HepG2 (cell line): ENCODE results near the gene SPAAR. TPM values are rescaled to one million over a fixed set of nuclear protein-coding genes. Genes with fewer than 3 reads are reported as not detected.

Experiments
- ATAC-seq: fragments of 200-7000 bp; cut with Tn5 transposase; 3 replicates; pipeline ENCODE4 v1.9.1; 2020; ENCODE audit warnings: mild to moderate bottlenecking, moderate library complexity
- BruUV-seq: library from RNA; stranded (reverse); fragments of 400-500 nt; replicated peaks from 2 replicates; lab custom pipeline; 2021; lab: Mats Ljungman, UMichigan
- CTCF ChIA-PET: fragments of 300-600 bp; formaldehyde crosslinking; extraction: SDS; loops from one replicate; lab custom pipeline; 2021; ENCODE audit warnings: low total read pairs, inconsistent platforms, low intra/inter-chr PET ratio; lab: Yijun Ruan, JAX
- POLR2A ChIA-PET: fragments of 350-600 bp; sonication (Branson Sonifier 250); formaldehyde crosslinking; loops from one replicate; lab custom pipeline; 2020; ENCODE audit warnings: antibody characterized with exemption, inconsistent platforms; lab: Yijun Ruan, JAX
- DNase-seq: peaks from one replicate; pipeline ENCODE4 v3.0.0-alpha.2; 2015; ENCODE audit warnings: low spot score
- FAIRE-seq: peaks from 3 replicates; lab custom pipeline; 2011; peaks lifted over from hg19 to GRCh38; lab: Jason Lieb, UNC
- H2AFZ ChIP-seq: one replicate; pipeline ENCODE4 v1.6.1; 2011; ENCODE audit warnings: low read length, inconsistent platforms
- H3K27ac ChIP-seq: fragments of 300-600 bp; 3 replicates; pipeline ENCODE4 v1.8.0; 2011; ENCODE audit warnings: mixed run types, mild to moderate bottlenecking, mixed read lengths, low read length, inconsistent platforms; ENCODE audit not compliant: insufficient read depth; ENCODE audit errors: extremely low read length
- H3K27me3 ChIP-seq, 2 experiments: fragments of 200-600 bp in 1 of 2; 2 replicates in 1 of 2; 3 replicates in 1 of 2; pipeline versions ENCODE4 v1.6.0 to v1.8.0; 2011; ENCODE audit warnings: low read length in 2 of 2, mild to moderate bottlenecking in 2 of 2, moderate library complexity in 2 of 2, inconsistent platforms in 1 of 2; ENCODE audit not compliant: insufficient read depth in 2 of 2, control insufficient read depth in 1 of 2
- H3K36me3 ChIP-seq, 2 experiments: fragments of 200-600 bp in 1 of 2; replicated peaks in 1 of 2; 2 replicates in 1 of 2; 3 replicates in 1 of 2; pipeline versions ENCODE4 v1.5.1 to v1.8.0; 2011; ENCODE audit warnings: low read length in 2 of 2, inconsistent platforms in 1 of 2; ENCODE audit not compliant: insufficient read depth in 2 of 2, control insufficient read depth in 1 of 2
- H3K4me1 ChIP-seq: 2 replicates; pipeline ENCODE4 v1.5.1; 2012; ENCODE audit warnings: low read length, inconsistent platforms; ENCODE audit not compliant: insufficient read depth
- H3K4me2 ChIP-seq: 2 replicates; pipeline ENCODE4 v1.6.0; 2011; ENCODE audit warnings: low read depth, low read length, inconsistent platforms
- H3K4me3 ChIP-seq, 3 experiments: fragments of 200-600 bp in 1 of 3; sonication (generic), shearing (Covaris generic) in 1 of 3; replicated peaks in 1 of 3; 2 replicates each; pipeline ENCODE4 v1.5.1; 2011 to 2016; ENCODE audit warnings: low read length in 3 of 3, inconsistent platforms in 2 of 3, low read depth in 2 of 3, mild to moderate bottlenecking in 2 of 3, control low read depth in 1 of 3, mixed read lengths in 1 of 3; ENCODE audit not compliant: insufficient read depth in 1 of 3
- H3K79me2 ChIP-seq: one replicate; pipeline ENCODE4 v1.6.1; 2011; ENCODE audit warnings: low read length, inconsistent platforms; ENCODE audit not compliant: insufficient read depth
- H3K9ac ChIP-seq: 2 replicates; pipeline ENCODE4 v1.6.0; 2011; ENCODE audit warnings: mild to moderate bottlenecking, low read depth, low read length, inconsistent platforms; ENCODE audit not compliant: insufficient read depth
- H3K9me3 ChIP-seq: 2 replicates; pipeline ENCODE4 v1.5.1; 2012; ENCODE audit warnings: mild to moderate bottlenecking, low read length
- H4K20me1 ChIP-seq: 2 replicates; pipeline ENCODE4 v1.6.0; 2011; ENCODE audit warnings: inconsistent platforms, mild to moderate bottlenecking, low read length, moderate library complexity; ENCODE audit not compliant: insufficient read depth
- BCL6 ChIP-seq: IDR thresholded peaks from 2 replicates; pipeline ENCODE4 v1.6.1; 2016; ENCODE audit warnings: missing genetic modification reagents, missing compliant biosample characterization
- EP300 ChIP-seq, 3 experiments: sonication (generic) in 1 of 3; formaldehyde crosslinking in 1 of 3; IDR thresholded peaks; 2 replicates each; pipeline versions ENCODE4 v1.5.1 to v1.6.1; 2011 to 2020; ENCODE audit warnings: low read depth in 2 of 3, low read length in 2 of 3, borderline replicate concordance in 1 of 3, improper control_type of control experiment in 1 of 3, mild to moderate bottlenecking in 1 of 3, missing genetic modification reagents in 1 of 3, moderate library complexity in 1 of 3
- FOXA3 ChIP-seq: IDR thresholded peaks from 2 replicates; pipeline ENCODE4 v1.6.1; 2016; ENCODE audit warnings: missing genetic modification reagents, missing compliant biosample characterization
- GATA4 ChIP-seq: sonication (generic); IDR thresholded peaks from 2 replicates; pipeline ENCODE4 v1.6.1; 2016; ENCODE audit warnings: antibody characterized with exemption, low read depth, borderline replicate concordance
- KMT2A ChIP-seq: sonication (generic); formaldehyde crosslinking; IDR thresholded peaks from 2 replicates; pipeline ENCODE4 v1.4.0; 2020; ENCODE audit warnings: missing genetic modification reagents
- MLLT10 ChIP-seq: sonication (generic); formaldehyde crosslinking; IDR thresholded peaks from 2 replicates; pipeline ENCODE4 v1.4.0; 2020; ENCODE audit warnings: missing genetic modification reagents
- PHF5A ChIP-seq: IDR thresholded peaks from one replicate; pipeline ENCODE4 v1.6.1; 2018; ENCODE audit warnings: low read depth, missing genetic modification reagents; ENCODE audit not compliant: unreplicated experiment
- SAFB2 ChIP-seq: sonication (generic); formaldehyde crosslinking; IDR thresholded peaks from 2 replicates; pipeline ENCODE4 v1.5.1; 2020; ENCODE audit warnings: missing genetic modification reagents, low read depth, mild to moderate bottlenecking, borderline replicate concordance
- TAF1 ChIP-seq: sonication (generic); formaldehyde crosslinking; IDR thresholded peaks from 2 replicates; pipeline ENCODE4 v1.4.0; 2020; ENCODE audit warnings: missing genetic modification reagents
- ZFP36 ChIP-seq: fragments of 150-350 bp; IDR thresholded peaks from 2 replicates; pipeline ENCODE4 v1.6.1; 2018; ENCODE audit warnings: borderline replicate concordance, low read length, low read depth; ENCODE audit not compliant: partially characterized antibody
- ZIK1 ChIP-seq: sonication (generic); formaldehyde crosslinking; IDR thresholded peaks from 2 replicates; pipeline ENCODE4 v1.5.0; 2020; ENCODE audit warnings: mild to moderate bottlenecking, low read depth, missing genetic modification reagents, borderline replicate concordance
- ZNF124 ChIP-seq: sonication (generic); formaldehyde crosslinking; IDR thresholded peaks from 2 replicates; pipeline ENCODE4 v1.4.0; 2020; ENCODE audit warnings: missing genetic modification reagents
- ZNF33A ChIP-seq: sonication (generic); formaldehyde crosslinking; IDR thresholded peaks from 2 replicates; pipeline ENCODE4 v1.5.1; 2020; ENCODE audit warnings: missing genetic modification reagents, mild to moderate bottlenecking, moderate library complexity, borderline replicate concordance
- ZNF354B ChIP-seq: sonication (generic); formaldehyde crosslinking; IDR thresholded peaks from 2 replicates; pipeline ENCODE4 v1.8.0; 2022; ENCODE audit warnings: mild to moderate bottlenecking, missing genetic modification reagents
- WGBS: methylation state at CpG from one replicate; pipeline ENCODE4 v1.1.6; 2017; ENCODE audit warnings: low lambda C conversion rate; 5-methylcytosine and 5-hydroxymethylcytosine counted together
- in situ Hi-C: cut with HindIII; loops from 2 replicates; pipeline ENCODE4 v1.10.0; 2017; ENCODE audit warnings: low pct_unique_long_range_greater_than_20kb; ENCODE audit not compliant: extremely low pct_ligation_motif_present
- intact Hi-C: fragments of 100-400 bp; cut with micrococcal nuclease; formaldehyde crosslinking; loops from one replicate; pipeline ENCODE4 v1.10.0; 2022; ENCODE audit not compliant: unreplicated experiment
- polyA plus RNA-seq, 8 experiments: library from polyadenylated mRNA; depleted of rRNA in 3 of 8; stranded (reverse) in 7 of 8; unstranded in 1 of 8; fragments of >200 nt; fragmentation: Illumina TruSeq in 4 of 8; extraction: Trizol in 4 of 8; gene quantifications; 2 replicates each; pipeline versions ENCODE4 v1.2.1 to v1.2.3, GENCODE V29; 2011 to 2016; ENCODE audit warnings: low read depth in 4 of 8, missing spikeins in 1 of 8, mixed read lengths in 1 of 8; ENCODE audit not compliant: insufficient read depth in 1 of 8
- total RNA-seq, 5 experiments: library from RNA; depleted of rRNA; stranded (reverse); fragments of >200 nt; fragmentation: Illumina TruSeq; extraction: Trizol; gene quantifications; 2 replicates each; pipeline ENCODE4 v1.2.3, GENCODE V29; 2016; ENCODE audit warnings: low read depth in 1 of 5
- TF ChIP-seq, protein P1 (sequence below): sonication (generic); formaldehyde crosslinking; IDR thresholded peaks from 2 replicates; pipeline ENCODE4 v1.4.0; 2020; ENCODE audit warnings: mild to moderate bottlenecking, missing genetic modification reagents
- TF ChIP-seq, protein P2 (sequence below): sonication (generic); formaldehyde crosslinking; IDR thresholded peaks from 2 replicates; pipeline ENCODE4 v1.4.0; 2020; ENCODE audit warnings: mild to moderate bottlenecking, missing genetic modification reagents
- TF ChIP-seq, protein P3 (sequence below): sonication (generic); formaldehyde crosslinking; IDR thresholded peaks from 2 replicates; pipeline ENCODE4 v1.8.1; 2022; ENCODE audit warnings: low read depth, mild to moderate bottlenecking, missing genetic modification reagents
- TF ChIP-seq, protein P4 (sequence below): IDR thresholded peaks from 2 replicates; pipeline ENCODE4 v1.6.1; 2016; ENCODE audit warnings: missing biosample characterization, missing genetic modification reagents, low read depth

SPAAR gene
- total and polyA plus RNA-seq, 2 of the 13 experiments (the other 11 are each of a cell fraction or from before 2014, with no cell fraction given) = 0.07 TPM; not detected in 1

DNA sequence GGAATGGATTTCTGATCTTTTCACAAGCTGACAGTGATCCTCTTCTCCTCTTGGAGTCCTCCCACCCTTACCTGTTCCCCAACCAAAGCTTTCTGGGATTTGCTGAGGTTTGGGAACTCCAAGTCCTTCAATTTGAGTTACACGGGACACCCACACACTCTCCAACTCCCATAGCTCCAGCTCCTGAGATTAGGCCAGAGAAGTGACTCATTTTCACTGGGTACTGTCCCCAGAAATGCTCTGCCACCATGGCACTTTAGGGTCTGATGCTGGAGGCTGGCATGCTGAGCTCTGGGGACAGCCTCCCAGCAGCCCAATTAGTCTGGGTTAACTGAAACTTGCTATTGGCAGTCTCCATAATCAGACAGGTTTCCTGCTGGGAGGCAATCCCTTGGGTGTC, 17.2 kb upstream of the SPAAR start:
- Histone ChIP-seq H3K36me3 (no peaks in the 10 kb centered on the region), H3K79me2 (no peaks in the 10 kb centered on the region), H4K20me1 (no peaks in the 10 kb centered on the region), H3K9ac (no peak overlapping the region), H3K4me1 (no peaks in the 10 kb centered on the region), H2AFZ (no peak overlapping the region), H3K4me2 (no peak overlapping the region), H3K27me3 (peaks cover 0 to 4% of the 10 kb centered on the region in 2 experiments; a peak in 1 of 5 replicates), H3K9me3 (no peaks in the 10 kb centered on the region), H3K4me3 (no peak overlapping the region), H3K27ac (no peak overlapping the region)
- DNase-seq (no peak), FAIRE-seq (no peak), ATAC-seq (no peak)
- WGBS = 0% methylated on average over 1 of the region's 1 CpG
- in situ Hi-C loops = no loop called here
- ChIA-PET POLR2A (no interaction called here), CTCF (no interaction called here)
- intact Hi-C loops = no loop called here
- BruUV-seq = no TSS peak
- no peak for TF ChIP-seq ZIK1 (CRISPR knock-in tag)
- TF ChIP-seq ZNF354B (CRISPR knock-in tag) = no peak
- TF ChIP-seq MLLT10 (CRISPR knock-in tag) = no peak
- no peak for TF ChIP-seq EP300 (IDR thresholded peaks at IDR 0.05; ENCODE audit: low read depth in 2 of 2, low read length in 2 of 2)
- TF ChIP-seq EP300 (CRISPR knock-in tag; IDR thresholded peaks at IDR 0.05; ENCODE audit: borderline replicate concordance) = no peak
- no peak for TF ChIP-seq ZNF33A (CRISPR knock-in tag)
- TF ChIP-seq, protein P1, sequence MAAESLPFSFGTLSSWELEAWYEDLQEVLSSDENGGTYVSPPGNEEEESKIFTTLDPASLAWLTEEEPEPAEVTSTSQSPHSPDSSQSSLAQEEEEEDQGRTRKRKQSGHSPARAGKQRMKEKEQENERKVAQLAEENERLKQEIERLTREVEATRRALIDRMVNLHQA (CRISPR knock-in tag) = no peak
- TF ChIP-seq, protein P2, sequence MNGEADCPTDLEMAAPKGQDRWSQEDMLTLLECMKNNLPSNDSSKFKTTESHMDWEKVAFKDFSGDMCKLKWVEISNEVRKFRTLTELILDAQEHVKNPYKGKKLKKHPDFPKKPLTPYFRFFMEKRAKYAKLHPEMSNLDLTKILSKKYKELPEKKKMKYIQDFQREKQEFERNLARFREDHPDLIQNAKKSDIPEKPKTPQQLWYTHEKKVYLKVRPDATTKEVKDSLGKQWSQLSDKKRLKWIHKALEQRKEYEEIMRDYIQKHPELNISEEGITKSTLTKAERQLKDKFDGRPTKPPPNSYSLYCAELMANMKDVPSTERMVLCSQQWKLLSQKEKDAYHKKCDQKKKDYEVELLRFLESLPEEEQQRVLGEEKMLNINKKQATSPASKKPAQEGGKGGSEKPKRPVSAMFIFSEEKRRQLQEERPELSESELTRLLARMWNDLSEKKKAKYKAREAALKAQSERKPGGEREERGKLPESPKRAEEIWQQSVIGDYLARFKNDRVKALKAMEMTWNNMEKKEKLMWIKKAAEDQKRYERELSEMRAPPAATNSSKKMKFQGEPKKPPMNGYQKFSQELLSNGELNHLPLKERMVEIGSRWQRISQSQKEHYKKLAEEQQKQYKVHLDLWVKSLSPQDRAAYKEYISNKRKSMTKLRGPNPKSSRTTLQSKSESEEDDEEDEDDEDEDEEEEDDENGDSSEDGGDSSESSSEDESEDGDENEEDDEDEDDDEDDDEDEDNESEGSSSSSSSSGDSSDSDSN = no peak
- TF ChIP-seq ZNF124 (CRISPR knock-in tag) = no peak
- TF ChIP-seq ZFP36 = no peak
- no peak for TF ChIP-seq TAF1 (CRISPR knock-in tag)
- TF ChIP-seq, protein P3, sequence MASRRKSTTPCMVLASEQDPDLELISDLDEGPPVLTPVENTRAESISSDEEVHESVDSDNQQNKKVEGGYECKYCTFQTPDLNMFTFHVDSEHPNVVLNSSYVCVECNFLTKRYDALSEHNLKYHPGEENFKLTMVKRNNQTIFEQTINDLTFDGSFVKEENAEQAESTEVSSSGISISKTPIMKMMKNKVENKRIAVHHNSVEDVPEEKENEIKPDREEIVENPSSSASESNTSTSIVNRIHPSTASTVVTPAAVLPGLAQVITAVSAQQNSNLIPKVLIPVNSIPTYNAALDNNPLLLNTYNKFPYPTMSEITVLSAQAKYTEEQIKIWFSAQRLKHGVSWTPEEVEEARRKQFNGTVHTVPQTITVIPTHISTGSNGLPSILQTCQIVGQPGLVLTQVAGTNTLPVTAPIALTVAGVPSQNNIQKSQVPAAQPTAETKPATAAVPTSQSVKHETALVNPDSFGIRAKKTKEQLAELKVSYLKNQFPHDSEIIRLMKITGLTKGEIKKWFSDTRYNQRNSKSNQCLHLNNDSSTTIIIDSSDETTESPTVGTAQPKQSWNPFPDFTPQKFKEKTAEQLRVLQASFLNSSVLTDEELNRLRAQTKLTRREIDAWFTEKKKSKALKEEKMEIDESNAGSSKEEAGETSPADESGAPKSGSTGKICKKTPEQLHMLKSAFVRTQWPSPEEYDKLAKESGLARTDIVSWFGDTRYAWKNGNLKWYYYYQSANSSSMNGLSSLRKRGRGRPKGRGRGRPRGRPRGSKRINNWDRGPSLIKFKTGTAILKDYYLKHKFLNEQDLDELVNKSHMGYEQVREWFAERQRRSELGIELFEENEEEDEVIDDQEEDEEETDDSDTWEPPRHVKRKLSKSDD (CRISPR knock-in tag) = no peak
- no peak for TF ChIP-seq GATA4
- no peak for TF ChIP-seq KMT2A
- TF ChIP-seq, protein P4, sequence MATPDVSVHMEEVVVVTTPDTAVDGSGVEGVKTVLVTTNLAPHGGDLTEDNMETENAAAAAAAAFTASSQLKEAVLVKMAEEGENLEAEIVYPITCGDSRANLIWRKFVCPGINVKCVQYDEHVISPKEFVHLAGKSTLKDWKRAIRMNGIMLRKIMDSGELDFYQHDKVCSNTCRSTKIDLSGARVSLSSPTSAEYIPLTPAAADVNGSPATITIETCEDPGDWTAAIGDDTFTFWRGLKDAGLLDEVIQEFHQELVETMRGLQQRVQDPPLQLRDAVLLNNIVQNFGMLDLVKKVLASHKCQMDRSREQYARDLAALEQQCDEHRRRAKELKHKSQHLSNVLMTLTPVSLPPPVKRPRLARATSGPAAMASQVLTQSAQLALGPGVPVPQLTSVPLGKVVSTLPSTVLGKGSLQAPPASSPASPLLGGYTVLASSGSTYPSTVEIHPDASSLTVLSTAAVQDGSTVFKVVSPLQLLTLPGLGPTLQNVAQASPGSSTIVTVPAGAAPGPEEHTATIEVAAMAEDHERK = no peak
- TF ChIP-seq BCL6 (CRISPR knock-in tag) = no peak
- no peak for TF ChIP-seq PHF5A (CRISPR knock-in tag)
- no peak for TF ChIP-seq FOXA3 (CRISPR knock-in tag)
- no peak for TF ChIP-seq SAFB2
